Panc1 (cell line): ENCODE data around the gene FANCC. TPM values are rescaled to one million over a fixed set of nuclear protein-coding genes. Genes with fewer than 3 reads are reported as not detected.

Source experiments
- ATAC-seq: fragments of 200-7000 bp; cut with Tn5 transposase; 2 replicates; pipeline ENCODE4 v1.9.1; 2020; ENCODE audit warnings: mild to moderate bottlenecking, moderate library complexity
- BruUV-seq: library from RNA; stranded (reverse); fragments of 400-500 nt; replicated peaks from 2 replicates; lab custom pipeline; 2021; lab: Mats Ljungman, UMichigan
- CTCF ChIA-PET: fragments of 300-600 bp; sonication (Branson Sonifier 250); formaldehyde crosslinking; loops from one replicate; lab custom pipeline; 2022; ENCODE audit warnings: antibody characterized with exemption; lab: Charles Lee
- POLR2A ChIA-PET: fragments of 300-600 bp; sonication (Branson Sonifier 250); formaldehyde crosslinking; loops from one replicate; lab custom pipeline; 2022; ENCODE audit warnings: antibody characterized with exemption; lab: Charles Lee
- DNase-seq: peaks from one replicate; pipeline ENCODE4 v3.0.0-alpha.2; 2010; ENCODE audit warnings: low read depth, low spot score
- H3K27ac ChIP-seq: 2 replicates; pipeline ENCODE4 v1.5.1; 2011; ENCODE audit warnings: mild to moderate bottlenecking, low read length, inconsistent platforms
- H3K27me3 ChIP-seq: fragments of 200-500 bp; sonication (Bioruptor generic); 2 replicates; pipeline ENCODE4 v1.6.0; 2014; ENCODE audit warnings: low read length, inconsistent platforms; ENCODE audit not compliant: control insufficient read depth, insufficient read depth
- H3K36me3 ChIP-seq: fragments of 200-500 bp; sonication (Bioruptor generic); 2 replicates; pipeline ENCODE4 v1.5.1; 2014; ENCODE audit warnings: inconsistent platforms, mild to moderate bottlenecking, low read length, moderate library complexity; ENCODE audit not compliant: control insufficient read depth, insufficient read depth
- H3K4me1 ChIP-seq: 2 replicates; pipeline ENCODE4 v1.5.1; 2011; ENCODE audit warnings: inconsistent platforms, mild to moderate bottlenecking, low read length, moderate library complexity; ENCODE audit not compliant: control insufficient read depth, insufficient read depth
- H3K4me3 ChIP-seq, 2 experiments: 2 replicates each; pipeline ENCODE4 v1.5.1; 2011 to 2012; ENCODE audit warnings: low read depth in 2 of 2, low read length in 2 of 2, mild to moderate bottlenecking in 2 of 2, inconsistent platforms in 1 of 2, moderate library complexity in 1 of 2
- H3K9me3 ChIP-seq: fragments of 200-500 bp; sonication (Bioruptor generic); 2 replicates; pipeline ENCODE4 v1.5.1; 2014; ENCODE audit warnings: low read depth, mild to moderate bottlenecking, inconsistent platforms, low read length, moderate library complexity; ENCODE audit not compliant: control insufficient read depth, insufficient read depth
- CTCF ChIP-seq: fragments of 450-650 bp; IDR thresholded peaks from 2 replicates; pipeline ENCODE4 v1.5.1; 2017; ENCODE audit warnings: mild to moderate bottlenecking
- POLR2AphosphoS5 ChIP-seq: IDR thresholded peaks from 2 replicates; pipeline ENCODE4 v1.6.1; 2012; ENCODE audit warnings: mild to moderate bottlenecking, low read depth, low read length, moderate library complexity
- REST ChIP-seq, 2 experiments: IDR thresholded peaks; 2 replicates each; pipeline ENCODE4 v1.6.1; 2011 to 2012; ENCODE audit warnings: low read depth in 2 of 2, control low read depth in 1 of 2, low read length in 1 of 2, mild to moderate bottlenecking in 1 of 2, moderate library complexity in 1 of 2; ENCODE audit not compliant: insufficient read depth in 1 of 2
- SIN3A ChIP-seq: IDR thresholded peaks from 2 replicates; pipeline ENCODE4 v1.6.1; 2012; ENCODE audit warnings: low read depth, mild to moderate bottlenecking, low read length, moderate library complexity, borderline replicate concordance; ENCODE audit not compliant: insufficient read depth
- TCF7L2 ChIP-seq: IDR thresholded peaks from 2 replicates; pipeline ENCODE4 v1.6.1; 2011; ENCODE audit warnings: mild to moderate bottlenecking, low read depth, low read length, inconsistent platforms
- in situ Hi-C: cut with HindIII; loops from 2 replicates; pipeline ENCODE4 v1.10.0; 2016; ENCODE audit warnings: low sequenced_read_pairs, low pct_unique_long_range_greater_than_20kb
- intact Hi-C: fragments of 100-400 bp; cut with micrococcal nuclease; formaldehyde crosslinking; loops from one replicate; pipeline ENCODE4 v1.10.0; 2022; ENCODE audit not compliant: unreplicated experiment
- total RNA-seq: library from RNA; stranded (reverse); gene quantifications from one replicate; pipeline ENCODE4 v1.2.1, GENCODE V29; 2021; ENCODE audit not compliant: unreplicated experiment

The FANCC gene
- total RNA-seq, 1 experiment from 2014 or later = 17.8 TPM

DNA sequence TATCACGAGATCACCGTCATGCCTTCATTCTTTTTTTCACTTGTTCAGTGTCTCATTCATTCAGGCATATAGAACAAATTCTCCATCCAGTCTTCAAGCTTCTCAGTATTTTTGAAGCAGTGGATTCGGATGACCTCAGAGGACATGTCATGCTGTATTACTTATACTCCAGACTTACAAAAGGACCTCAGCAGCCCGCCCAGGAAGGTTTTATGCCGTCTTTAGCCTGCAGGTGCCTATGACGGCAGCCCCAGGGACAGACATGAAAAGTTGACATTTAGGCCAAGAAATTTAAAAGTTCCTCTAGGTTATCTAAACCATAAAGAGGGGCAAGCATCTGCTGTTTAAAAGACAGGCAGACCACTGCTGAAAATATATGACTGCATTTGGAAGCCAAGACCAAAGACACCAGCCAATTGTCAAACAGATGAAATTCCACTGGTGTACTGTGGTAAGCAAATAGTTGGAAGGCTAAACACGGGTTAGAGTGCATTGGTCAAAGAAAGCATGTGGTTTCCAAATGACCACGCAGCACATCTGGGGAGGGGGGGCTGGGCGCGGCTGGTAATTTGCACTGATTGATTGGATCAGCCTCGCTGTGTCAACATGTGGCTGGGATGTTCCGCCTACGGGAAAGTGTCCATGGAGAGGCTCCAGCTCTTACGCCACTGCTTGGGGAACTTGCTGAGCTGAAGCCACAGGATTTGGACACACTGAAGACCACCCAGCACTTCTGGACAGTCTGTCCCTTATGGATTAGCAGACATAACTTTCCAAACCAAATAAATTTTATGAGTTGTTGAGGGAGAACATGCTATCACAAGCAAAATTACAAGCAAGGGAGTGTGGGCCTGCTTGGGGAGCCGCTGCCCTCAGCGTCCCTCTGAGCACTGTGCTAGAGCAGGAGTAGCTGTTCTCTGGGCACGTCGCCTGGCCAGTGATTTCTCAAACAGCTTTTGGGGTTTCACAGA lies 173.6 kb downstream of the FANCC start:
- in situ Hi-C loops = no loop called here
- H3K27ac ChIP-seq = no peak overlapping the region
- H3K4me1 ChIP-seq = no peaks in the 10 kb centered on the region
- intact Hi-C loops = no loop called here
- CTCF ChIA-PET = no interaction called here
- no peaks in the 10 kb centered on the region for H3K36me3 ChIP-seq
- no peak for ATAC-seq
- H3K4me3 ChIP-seq = no peak overlapping the region
- DNase-seq = no peak
- BruUV-seq = no TSS peak
- TF ChIP-seq REST (IDR thresholded peaks at IDR 0.05; ENCODE audit: insufficient read depth in 1 of 2, low read depth in 2 of 2, low read length in 1 of 2) = no peak
- no peak for TF ChIP-seq TCF7L2
- no peak for TF ChIP-seq POLR2AphosphoS5
- TF ChIP-seq CTCF = no peak
- no peak for TF ChIP-seq SIN3A
- POLR2A ChIA-PET = no interaction called here
- no peaks in the 10 kb centered on the region for H3K27me3 ChIP-seq
- no peaks in the 10 kb centered on the region for H3K9me3 ChIP-seq

DNA sequence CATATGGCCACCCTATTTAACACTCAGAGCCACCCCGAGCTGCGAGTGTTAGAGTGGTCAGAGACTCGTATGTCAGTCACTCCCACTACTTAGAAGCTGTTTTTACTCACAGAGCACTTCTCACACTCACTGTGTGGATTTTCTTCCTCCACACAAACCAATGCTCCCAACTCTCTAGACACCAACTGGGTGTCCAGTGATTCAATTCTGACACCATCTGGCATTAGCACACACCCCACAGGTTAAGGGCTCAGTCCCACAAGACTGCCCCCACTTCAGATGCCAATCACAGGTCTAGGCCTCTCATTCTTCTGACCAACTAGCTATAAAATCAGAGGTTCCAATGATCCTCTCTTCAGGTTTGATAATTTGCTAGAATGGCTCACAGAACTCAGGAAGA lies 174.8 kb downstream of the FANCC start:
- in situ Hi-C loops = no loop called here
- POLR2A ChIA-PET = no interaction called here

More for the DNA sequence above, 174.8 kb downstream of the FANCC start:
- no peak overlapping the region for H3K27ac ChIP-seq
- intact Hi-C loops = no loop called here
- DNase-seq (no peak), ATAC-seq (no peak)
- H3K4me3 ChIP-seq = no peak overlapping the region
- no peaks in the 10 kb centered on the region for H3K4me1 ChIP-seq
- no peaks in the 10 kb centered on the region for H3K9me3 ChIP-seq
- H3K36me3 ChIP-seq = no peaks in the 10 kb centered on the region
- no TSS peak for BruUV-seq
- TF ChIP-seq CTCF (no peak), REST (IDR thresholded peaks at IDR 0.05; ENCODE audit: insufficient read depth in 1 of 2, low read depth in 2 of 2, low read length in 1 of 2) (no peak), SIN3A (no peak), TCF7L2 (no peak), POLR2AphosphoS5 (no peak)
- no peaks in the 10 kb centered on the region for H3K27me3 ChIP-seq
- CTCF ChIA-PET = interaction anchor here (0.5 kb wide), 1 partner anchor 540 kb away, joined by 5 read pairs; no protein-coding TSS in a partner anchor
